ENCODE measurements around the gene TMEM242. TPM values are rescaled to one million over a fixed set of nuclear protein-coding genes. Genes with fewer than 3 reads are reported as not detected.
"Not testable (repeated sequence)": the region's sequence is repeated elsewhere in the genome, so short reads cannot be mapped to it uniquely, and the experiment has no call there.

Gene TMEM242
- total RNA-seq, 1 donor from 2014 or later: 9.7 TPM

DNA sequence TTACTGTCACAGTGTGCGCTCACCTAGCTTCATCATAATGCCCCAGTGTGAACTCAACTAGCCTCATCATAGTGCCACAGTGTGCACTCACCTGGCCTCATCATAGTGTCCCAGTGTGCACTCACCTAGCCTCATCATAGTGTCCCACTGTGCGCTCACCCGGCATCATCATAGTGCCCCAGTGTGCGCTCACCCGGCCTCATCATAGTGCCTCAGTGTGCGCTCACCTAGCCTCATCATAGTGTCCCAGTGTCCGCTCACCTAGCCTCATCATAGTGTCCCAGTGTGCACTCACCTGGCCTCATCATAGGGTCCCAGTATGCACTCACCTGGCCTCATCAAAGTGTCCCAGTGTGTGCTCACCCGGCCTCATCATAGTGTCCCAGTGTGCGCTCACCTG lies 10.6 kb downstream of the TMEM242 start:
- Histone ChIP-seq H3K27ac (ENCODE audit: low read depth, low read length) (no peak overlapping the region), H4K20me1 (ENCODE audit: insufficient read depth, low read length) (peaks cover 21% of the 10 kb centered on the region), H2AFZ (ENCODE audit: low read depth, low read length) (no peak overlapping the region), H3K4me3 (ENCODE audit: insufficient read depth, low read depth, low read length) (no peak overlapping the region), H3K79me2 (ENCODE audit: insufficient read depth, low read length) (no peaks in the 10 kb centered on the region), H3K27me3 (ENCODE audit: insufficient read depth, low read length) (no peaks in the 10 kb centered on the region), H3K4me1 (ENCODE audit: insufficient read depth, low read length) (peaks cover 7% of the 10 kb centered on the region), H3K9me3 (ENCODE audit: insufficient read depth, low read depth, low read length) (no peaks in the 10 kb centered on the region), H3K9ac (ENCODE audit: low read length) (no peak overlapping the region), H3K4me2 (ENCODE audit: low read length) (no peak overlapping the region), H3K36me3 (ENCODE audit: insufficient read depth, low read length) (peaks cover 7% of the 10 kb centered on the region)
- Mint-ChIP-seq H3K27ac (ENCODE audit: unreplicated experiment) (no peak overlapping the region), H3K9me3 (ENCODE audit: unreplicated experiment) (no peaks in the 10 kb centered on the region), H3K27me3 (ENCODE audit: low read depth, unreplicated experiment) (no peaks in the 10 kb centered on the region), H3K4me1 (ENCODE audit: low read depth, unreplicated experiment) (peaks cover 7% of the 10 kb centered on the region), H3K36me3 (ENCODE audit: low read depth, unreplicated experiment) (peaks cover 16% of the 10 kb centered on the region), H3K4me3 (ENCODE audit: unreplicated experiment) (no peak overlapping the region)
- no peak for FAIRE-seq
- peak; percentile 12 for DNase-seq (ENCODE audit: low read depth)
- no peak for TF ChIP-seq EZH2 (IDR thresholded peaks at IDR 0.05; ENCODE audit: insufficient read depth, low read length)

DNA sequence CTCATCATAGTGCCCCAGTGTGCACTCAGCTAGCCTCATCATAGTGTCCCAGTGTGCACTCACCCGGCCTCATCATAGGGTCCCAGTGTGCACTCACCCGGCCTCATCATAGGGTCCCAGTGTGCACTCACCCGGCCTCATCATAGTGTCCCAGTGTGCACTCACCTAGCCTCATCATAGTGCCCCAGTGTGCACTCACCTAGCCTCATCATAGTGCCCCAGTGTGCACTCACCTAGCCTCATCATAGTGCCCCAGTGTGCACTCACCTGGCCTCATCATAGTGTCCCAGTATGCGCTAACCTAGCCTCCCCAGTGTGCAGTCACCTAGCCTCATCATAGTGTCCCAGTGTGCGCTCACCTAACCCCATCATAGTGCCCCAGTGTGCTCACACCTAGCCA lies 12.6 kb downstream of the TMEM242 start:
- peaks cover 16% of the 10 kb centered on the region for H3K36me3 Mint-ChIP-seq (ENCODE audit: low read depth, unreplicated experiment)
- H3K27ac Mint-ChIP-seq (ENCODE audit: unreplicated experiment); H3K4me3 Mint-ChIP-seq (ENCODE audit: unreplicated experiment); H3K4me1 ChIP-seq (ENCODE audit: insufficient read depth, low read length); DNase-seq (ENCODE audit: low read depth); H2AFZ ChIP-seq (ENCODE audit: low read depth, low read length); H3K4me1 Mint-ChIP-seq (ENCODE audit: low read depth, unreplicated experiment); H3K9me3 Mint-ChIP-seq (ENCODE audit: unreplicated experiment); H3K79me2 ChIP-seq (ENCODE audit: insufficient read depth, low read length); H3K27me3 ChIP-seq (ENCODE audit: insufficient read depth, low read length); H3K27me3 Mint-ChIP-seq (ENCODE audit: low read depth, unreplicated experiment); H3K9ac ChIP-seq (ENCODE audit: low read length); H3K4me3 ChIP-seq (ENCODE audit: insufficient read depth, low read depth, low read length); H3K9me3 ChIP-seq (ENCODE audit: insufficient read depth, low read depth, low read length); H3K4me2 ChIP-seq (ENCODE audit: low read length); H3K36me3 ChIP-seq (ENCODE audit: insufficient read depth, low read length); H3K27ac ChIP-seq (ENCODE audit: low read depth, low read length); FAIRE-seq: not testable (repeated sequence)
- peaks cover 31% of the 10 kb centered on the region for H4K20me1 ChIP-seq (ENCODE audit: insufficient read depth, low read length)

DNA sequence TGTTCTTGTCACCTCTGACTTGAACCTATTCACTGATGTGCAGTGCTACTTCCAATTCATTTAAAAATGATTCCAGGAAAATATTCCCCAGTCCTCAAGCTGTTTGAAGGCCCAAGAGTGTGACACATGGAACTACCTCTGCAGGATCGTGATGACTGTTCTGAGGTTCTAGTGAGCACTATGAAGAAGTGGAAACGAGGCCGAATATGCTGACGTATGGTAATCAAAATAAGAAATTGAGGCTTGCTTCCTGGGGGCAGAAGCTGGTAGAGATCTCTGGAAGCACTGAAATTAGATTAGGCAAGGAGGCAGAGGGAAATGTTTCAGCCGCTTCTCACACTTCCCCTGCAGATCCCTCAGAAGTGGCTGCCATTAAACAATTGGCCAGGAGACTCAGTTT lies 15.7 kb downstream of the TMEM242 start:
- peaks cover 8% of the 10 kb centered on the region for H3K36me3 Mint-ChIP-seq (ENCODE audit: low read depth, unreplicated experiment)
- Histone ChIP-seq H4K20me1 (ENCODE audit: insufficient read depth, low read length) (peaks cover 32% of the 10 kb centered on the region), H2AFZ (ENCODE audit: low read depth, low read length) (no peak overlapping the region), H3K79me2 (ENCODE audit: insufficient read depth, low read length) (peaks cover 4% of the 10 kb centered on the region), H3K27ac (ENCODE audit: low read depth, low read length) (no peak overlapping the region), H3K9me3 (ENCODE audit: insufficient read depth, low read depth, low read length) (no peaks in the 10 kb centered on the region), H3K4me1 (ENCODE audit: insufficient read depth, low read length) (peaks cover 11% of the 10 kb centered on the region), H3K4me2 (ENCODE audit: low read length) (no peak overlapping the region), H3K36me3 (ENCODE audit: insufficient read depth, low read length) (peaks cover 2% of the 10 kb centered on the region), H3K4me3 (ENCODE audit: insufficient read depth, low read depth, low read length) (no peak overlapping the region), H3K9ac (ENCODE audit: low read length) (no peak overlapping the region), H3K27me3 (ENCODE audit: insufficient read depth, low read length) (no peaks in the 10 kb centered on the region)
- no peak overlapping the region for H3K27ac Mint-ChIP-seq (ENCODE audit: unreplicated experiment)
- FAIRE-seq (no peak), DNase-seq (ENCODE audit: low read depth) (no peak)
- H3K4me1 Mint-ChIP-seq (ENCODE audit: low read depth, unreplicated experiment): peaks cover 2% of the 10 kb centered on the region
- H3K9me3 Mint-ChIP-seq (ENCODE audit: unreplicated experiment): no peaks in the 10 kb centered on the region
- TF ChIP-seq, protein P1, sequence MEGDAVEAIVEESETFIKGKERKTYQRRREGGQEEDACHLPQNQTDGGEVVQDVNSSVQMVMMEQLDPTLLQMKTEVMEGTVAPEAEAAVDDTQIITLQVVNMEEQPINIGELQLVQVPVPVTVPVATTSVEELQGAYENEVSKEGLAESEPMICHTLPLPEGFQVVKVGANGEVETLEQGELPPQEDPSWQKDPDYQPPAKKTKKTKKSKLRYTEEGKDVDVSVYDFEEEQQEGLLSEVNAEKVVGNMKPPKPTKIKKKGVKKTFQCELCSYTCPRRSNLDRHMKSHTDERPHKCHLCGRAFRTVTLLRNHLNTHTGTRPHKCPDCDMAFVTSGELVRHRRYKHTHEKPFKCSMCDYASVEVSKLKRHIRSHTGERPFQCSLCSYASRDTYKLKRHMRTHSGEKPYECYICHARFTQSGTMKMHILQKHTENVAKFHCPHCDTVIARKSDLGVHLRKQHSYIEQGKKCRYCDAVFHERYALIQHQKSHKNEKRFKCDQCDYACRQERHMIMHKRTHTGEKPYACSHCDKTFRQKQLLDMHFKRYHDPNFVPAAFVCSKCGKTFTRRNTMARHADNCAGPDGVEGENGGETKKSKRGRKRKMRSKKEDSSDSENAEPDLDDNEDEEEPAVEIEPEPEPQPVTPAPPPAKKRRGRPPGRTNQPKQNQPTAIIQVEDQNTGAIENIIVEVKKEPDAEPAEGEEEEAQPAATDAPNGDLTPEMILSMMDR (IDR thresholded peaks at IDR 0.05; ENCODE audit: insufficient read depth, low read depth, low read length): no peak
- no peak for TF ChIP-seq EZH2 (IDR thresholded peaks at IDR 0.05; ENCODE audit: insufficient read depth, low read length)
- no peak overlapping the region for H3K4me3 Mint-ChIP-seq (ENCODE audit: unreplicated experiment)
- H3K27me3 Mint-ChIP-seq (ENCODE audit: low read depth, unreplicated experiment): no peaks in the 10 kb centered on the region

Measured in astrocyte (in vitro differentiated cells and primary cell).